ENCODE data around the gene DOK7. TPM values are rescaled to one million over a fixed set of nuclear protein-coding genes. Genes with fewer than 3 reads are reported as not detected.
A peak's percentile ranks its signal among the peaks of the same experiment; 100 is the strongest.

DOK7 gene
- total RNA-seq, 1 donor from 2014 or later: not detected

- Mint-ChIP-seq H3K27me3 (ENCODE audit: low read depth) (no peaks in the 10 kb centered on the region), H3K4me3 (no peak overlapping the region), H3K27ac (ENCODE audit: unreplicated experiment) (peak overlapping the region; percentile 35), H3K9me3 (no peaks in the 10 kb centered on the region), H3K4me1 (peaks cover 10% of the 10 kb centered on the region), H3K36me3 (ENCODE audit: low read depth) (no peaks in the 10 kb centered on the region)
- DNase-seq (ENCODE audit: low read depth, low spot score): no peak
- TF ChIP-seq CTCF (conservative IDR thresholded peaks at IDR 0.05): no peak
These were observed 25.5 kb upstream of the DOK7 start for GRCh38 chr4:3437582-3437936.

GRCh38 chr4:3437998-3438846 lies 24.9 kb upstream of the DOK7 start:
- H3K4me3 Mint-ChIP-seq: peak overlapping the region; percentile 23
- TF ChIP-seq CTCF (conservative IDR thresholded peaks at IDR 0.05): no peak
- peak overlapping the region; percentile 35 for H3K27ac Mint-ChIP-seq (ENCODE audit: unreplicated experiment)

GRCh38 chr4:3438847-3439180 lies 24.3 kb upstream of the DOK7 start:
- no peaks in the 10 kb centered on the region for H3K36me3 Mint-ChIP-seq (ENCODE audit: low read depth)
- no peak overlapping the region for H3K27ac Mint-ChIP-seq (ENCODE audit: unreplicated experiment)
- no peak for DNase-seq (ENCODE audit: low read depth, low spot score)
- H3K4me3 Mint-ChIP-seq: peak overlapping the region; percentile 23
- TF ChIP-seq CTCF (conservative IDR thresholded peaks at IDR 0.05): no peak
- no peaks in the 10 kb centered on the region for H3K9me3 Mint-ChIP-seq
- peaks cover 10% of the 10 kb centered on the region for H3K4me1 Mint-ChIP-seq
- H3K27me3 Mint-ChIP-seq (ENCODE audit: low read depth): no peaks in the 10 kb centered on the region

More at GRCh38 chr4:3437998-3438846, 24.9 kb upstream of the DOK7 start:
- peaks cover 10% of the 10 kb centered on the region for H3K4me1 Mint-ChIP-seq
- H3K36me3 Mint-ChIP-seq (ENCODE audit: low read depth): no peaks in the 10 kb centered on the region
- H3K27me3 Mint-ChIP-seq (ENCODE audit: low read depth): no peaks in the 10 kb centered on the region
- H3K9me3 Mint-ChIP-seq: no peaks in the 10 kb centered on the region
- DNase-seq (ENCODE audit: low read depth, low spot score): no peak

GRCh38 chr4:3439391-3439790 lies 23.7 kb upstream of the DOK7 start:
- H3K27ac Mint-ChIP-seq (ENCODE audit: unreplicated experiment): no peak overlapping the region
- H3K36me3 Mint-ChIP-seq (ENCODE audit: low read depth): no peaks in the 10 kb centered on the region
- TF ChIP-seq CTCF (conservative IDR thresholded peaks at IDR 0.05): no peak
- H3K27me3 Mint-ChIP-seq (ENCODE audit: low read depth): no peaks in the 10 kb centered on the region
- no peak for DNase-seq (ENCODE audit: low read depth, low spot score)
- H3K9me3 Mint-ChIP-seq: no peaks in the 10 kb centered on the region
- H3K4me3 Mint-ChIP-seq: no peak overlapping the region
- H3K4me1 Mint-ChIP-seq: peaks cover 5% of the 10 kb centered on the region

GRCh38 chr4:3440011-3440410 lies 23.1 kb upstream of the DOK7 start:
- no peaks in the 10 kb centered on the region for H3K4me1 Mint-ChIP-seq
- peak overlapping the region; percentile 78 for H3K27ac Mint-ChIP-seq (ENCODE audit: unreplicated experiment)
- peak overlapping the region; percentile 41 for H3K4me3 Mint-ChIP-seq
- no peak for DNase-seq (ENCODE audit: low read depth, low spot score)
- no peaks in the 10 kb centered on the region for H3K27me3 Mint-ChIP-seq (ENCODE audit: low read depth)
- no peak for TF ChIP-seq CTCF (conservative IDR thresholded peaks at IDR 0.05)
- no peaks in the 10 kb centered on the region for H3K9me3 Mint-ChIP-seq
- H3K36me3 Mint-ChIP-seq (ENCODE audit: low read depth): no peaks in the 10 kb centered on the region

All from neural crest cell (in vitro differentiated cells).